TTC549 (cell line): ENCODE data around the gene CKS2.
"Not testable (repeated sequence)": the region's sequence is repeated elsewhere in the genome, so short reads cannot be mapped to it uniquely, and the experiment has no call there.

Source experiments
- FAIRE-seq: peaks from 2 replicates; lab custom pipeline; 2012; peaks lifted over from hg19 to GRCh38; lab: Jason Lieb, UNC

The CKS2 gene

GRCh38 chr9:89310475-89311345 is at the start of gene CKS2:
CKS2 (plus strand) TSS chr9:89311195; CDS start chr9:89311293, 98 bp downstream.
- FAIRE-seq, result peak; percentile 97

GRCh38 chr9:89273528-89274279 is 37.3 kb upstream of the CKS2 start:
- FAIRE-seq, result no peak

GRCh38 chr9:89274838-89275237 is 36.2 kb upstream of the CKS2 start:
- FAIRE-seq, result no peak

- FAIRE-seq, result not testable (repeated sequence)
Measured at GRCh38 chr9:89276040-89276439, 35.0 kb upstream of the CKS2 start.

- no peak for FAIRE-seq
Measured at GRCh38 chr9:89277043-89277442, 34.0 kb upstream of the CKS2 start.

GRCh38 chr9:89277454-89277853 is 33.5 kb upstream of the CKS2 start:
- no peak for FAIRE-seq

- FAIRE-seq, result no peak
Measured at GRCh38 chr9:89278551-89278950, 32.4 kb upstream of the CKS2 start.

GRCh38 chr9:89278997-89279739 is 31.8 kb upstream of the CKS2 start:
- FAIRE-seq, result peak; percentile 81

GRCh38 chr9:89281106-89281505 is 29.9 kb upstream of the CKS2 start:
- FAIRE-seq, result no peak

GRCh38 chr9:89282248-89282968 is 28.6 kb upstream of the CKS2 start:
- not testable (repeated sequence) for FAIRE-seq

- FAIRE-seq, result no peak
Measured at GRCh38 chr9:89284076-89284475, 26.9 kb upstream of the CKS2 start.

- FAIRE-seq, result no peak
Measured at GRCh38 chr9:89291741-89292140, 19.3 kb upstream of the CKS2 start.

GRCh38 chr9:89293014-89293413 is 18.0 kb upstream of the CKS2 start:
- FAIRE-seq, result no peak

- no peak for FAIRE-seq
Measured at GRCh38 chr9:89295400-89295799, 15.6 kb upstream of the CKS2 start.

GRCh38 chr9:89301996-89302395 is 9.0 kb upstream of the CKS2 start:
- not testable (repeated sequence) for FAIRE-seq

GRCh38 chr9:89304020-89304833 is 6.8 kb upstream of the CKS2 start:
- FAIRE-seq, result no peak

- FAIRE-seq, result no peak
Measured at GRCh38 chr9:89304834-89305188, 6.2 kb upstream of the CKS2 start.

- FAIRE-seq, result no peak
Measured at GRCh38 chr9:89305868-89306267, 5.1 kb upstream of the CKS2 start.

GRCh38 chr9:89309166-89309565 is 1.8 kb upstream of the CKS2 start:
- no peak for FAIRE-seq

GRCh38 chr9:89309608-89310474 is 1.2 kb upstream of the CKS2 start:
- no peak for FAIRE-seq
